Breast epithelium (tissue), 3 donors: Measurements from ENCODE around the gene RENBP.

Experiments used
- CTCF ChIP-seq, 3 donors: fragments of 450-650 bp; IDR thresholded peaks; one replicate each; pipeline ENCODE4 v1.5.1; 2016 to 2017; ENCODE audit warnings: antibody characterized with exemption in 3 of 3, mild to moderate bottlenecking in 3 of 3, moderate library complexity in 3 of 3
- POLR2A ChIP-seq: fragments of 450-650 bp; IDR thresholded peaks from one replicate; pipeline ENCODE4 v1.6.1; 2016; ENCODE audit warnings: antibody characterized with exemption, mild to moderate bottlenecking, moderate library complexity

- no peak for TF ChIP-seq CTCF (IDR thresholded peaks at IDR 0.05)
- TF ChIP-seq POLR2A, result no peak
These were observed 14.2 kb upstream of the RENBP start for GRCh38 chrX:153958605-153959004.
